Activated CD4-positive, alpha-beta T cell treated with anti-CD3 and anti-CD28 coated beads, Interleukin-2, Interleukin-6, amounts not matched to agents 100 ng/mL and 50 ng/mL, durations not matched to agents 16 hours and 8 hours (primary cell): ENCODE measurements around the gene MAP3K13.
"Not testable (repeated sequence)": the region's sequence is repeated elsewhere in the genome, so short reads cannot be mapped to it uniquely, and the experiment has no call there.

Experiments used
- DNase-seq: peaks from one replicate; pipeline ENCODE4 v3.0.0-alpha.2; 2020

The MAP3K13 gene

DNA sequence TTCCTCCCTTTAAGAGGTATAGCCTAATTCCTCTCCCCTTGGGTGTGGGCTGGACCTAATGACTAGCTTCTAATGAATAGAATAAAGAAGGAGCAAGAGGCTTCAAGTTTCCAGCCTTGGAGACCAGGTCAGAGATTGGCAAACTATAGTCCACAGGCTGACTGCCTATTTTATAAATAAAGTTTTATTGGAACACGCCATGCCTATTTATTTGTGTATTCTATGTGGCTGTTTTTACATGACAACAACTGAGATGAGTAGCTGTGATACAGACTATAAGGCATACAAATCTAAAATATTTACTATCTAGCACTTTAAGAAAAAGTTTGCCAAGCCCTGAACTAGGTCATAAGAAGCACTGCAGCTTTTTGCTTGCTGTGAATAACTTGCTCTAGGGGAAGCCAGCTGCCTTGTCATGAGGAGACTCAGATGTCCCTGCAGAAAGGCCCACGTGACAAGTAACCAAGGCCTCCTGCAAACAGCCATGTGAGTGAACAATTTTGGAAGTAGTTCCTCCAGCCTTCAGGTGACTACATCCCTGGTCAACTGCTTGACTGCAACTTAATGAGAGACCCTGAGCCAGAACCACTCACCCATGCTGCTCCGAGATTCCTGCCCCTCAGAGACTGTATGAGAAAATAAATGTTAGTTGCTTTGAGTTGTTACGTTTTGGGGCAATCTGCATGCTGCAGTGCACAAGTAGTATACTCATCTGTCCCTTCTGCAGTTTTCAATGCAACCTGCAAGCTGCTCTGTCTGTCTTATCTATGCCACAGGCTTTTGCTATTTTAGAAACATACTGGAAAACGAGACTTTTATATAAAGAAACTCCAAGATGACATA is 21.1 kb upstream of the MAP3K13 start:
- no peak for DNase-seq

DNA sequence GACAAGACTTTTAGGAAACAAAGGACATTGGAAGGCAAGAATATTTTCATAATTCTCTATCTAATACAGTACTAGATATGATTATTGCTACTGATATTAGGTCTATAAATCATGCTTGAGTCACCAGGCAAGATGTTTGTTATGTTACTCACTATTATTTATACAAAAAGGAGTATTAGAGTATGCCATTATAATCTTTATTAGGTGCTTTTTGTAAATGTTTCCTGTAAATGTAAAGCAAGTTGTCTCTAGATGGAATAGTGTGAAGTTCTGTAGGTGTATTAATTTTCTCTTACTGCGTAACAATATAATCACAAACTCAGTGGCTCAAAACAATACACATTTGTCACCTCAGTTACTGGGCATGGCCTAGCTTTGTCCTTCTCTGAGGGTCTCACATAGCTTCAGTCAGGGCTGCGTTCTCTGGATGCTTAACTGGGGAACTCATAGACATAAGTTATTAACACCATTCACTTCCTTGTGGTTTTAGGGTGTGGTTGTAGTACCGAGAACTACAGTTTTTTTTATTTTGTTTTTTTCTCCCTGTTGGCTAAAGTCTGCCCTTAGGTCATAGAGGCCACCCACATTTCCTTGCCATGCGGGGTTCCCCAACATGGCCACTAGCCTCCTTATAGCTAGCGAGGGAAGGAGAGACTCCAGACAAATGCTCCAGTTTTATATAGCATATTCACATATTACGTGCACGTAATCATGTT is 20.3 kb upstream of the MAP3K13 start:
- DNase-seq = no peak

DNA sequence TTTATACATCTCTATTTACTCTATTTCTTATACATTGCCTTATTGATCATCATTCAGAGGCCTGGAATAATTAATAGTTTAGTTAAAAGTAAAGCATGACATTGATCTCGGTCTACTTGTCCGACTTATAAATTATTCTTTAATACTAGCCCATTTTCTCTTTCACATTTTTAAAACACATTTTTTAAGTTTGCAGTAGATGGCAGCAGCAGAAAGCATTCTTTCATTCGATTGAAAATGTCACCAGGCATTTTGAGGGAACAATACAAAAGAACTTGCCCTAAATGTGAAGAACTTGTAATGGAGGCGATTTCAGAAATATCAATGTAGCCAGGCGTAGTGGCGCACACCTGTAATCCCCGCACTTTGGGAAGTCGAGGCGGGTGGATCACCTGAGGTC is 15.5 kb upstream of the MAP3K13 start:
- DNase-seq = no peak

DNA sequence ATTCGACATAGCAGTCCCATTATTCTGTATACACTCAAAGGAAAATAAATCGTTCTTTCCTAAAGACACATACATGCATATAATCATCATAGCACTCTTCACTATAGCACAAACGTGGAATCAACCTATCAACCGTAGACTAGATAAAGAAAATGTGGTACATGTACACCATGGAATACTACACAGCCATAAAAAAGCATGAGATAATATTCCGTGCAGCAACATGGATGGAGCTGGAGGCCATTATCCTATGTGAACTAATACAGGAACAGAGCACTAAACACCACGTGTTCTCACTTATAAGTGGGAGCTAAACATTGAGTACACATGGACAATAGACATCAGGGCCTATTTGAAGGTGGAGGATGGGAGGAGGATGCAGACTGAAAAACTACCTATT is 12.1 kb upstream of the MAP3K13 start:
- DNase-seq = no peak

DNA sequence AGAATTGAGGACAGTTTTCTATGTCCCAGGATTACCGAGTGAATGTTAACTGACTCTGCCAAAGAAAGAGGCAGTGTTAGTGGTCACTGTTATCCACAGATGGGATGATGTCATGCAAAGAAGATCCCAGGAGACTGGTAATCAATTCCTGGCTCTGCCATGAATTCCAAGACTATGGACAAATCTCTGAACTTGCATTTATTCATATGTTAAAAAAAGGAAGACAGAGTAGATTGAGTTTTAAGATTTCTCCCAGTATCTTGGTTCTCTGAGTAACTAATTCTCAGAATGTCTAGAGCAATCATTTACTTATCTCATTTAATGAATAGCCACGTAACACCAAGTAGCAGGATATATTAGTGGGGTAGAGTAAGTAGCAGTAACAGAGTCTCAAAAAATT is 11.5 kb upstream of the MAP3K13 start:
- no peak for DNase-seq

DNA sequence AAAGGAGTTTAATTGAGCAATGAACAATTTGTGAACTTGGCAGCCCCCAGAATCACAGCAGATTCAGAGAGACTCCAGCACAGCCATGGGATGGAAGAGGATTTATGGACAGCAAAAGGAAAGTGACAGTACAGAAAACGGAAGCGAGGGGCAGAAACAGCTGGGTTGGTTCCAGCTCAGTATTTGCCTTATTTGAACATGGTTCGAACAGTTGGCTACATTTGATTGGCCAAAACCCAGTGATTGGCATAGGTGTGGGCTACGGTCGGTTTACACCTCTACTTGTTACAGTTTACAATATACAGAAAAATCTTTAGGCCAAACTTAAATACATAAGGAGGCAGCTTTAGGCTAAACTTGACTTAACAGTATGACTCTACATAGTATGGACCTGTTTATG is 9.7 kb upstream of the MAP3K13 start:
- no peak for DNase-seq

DNA sequence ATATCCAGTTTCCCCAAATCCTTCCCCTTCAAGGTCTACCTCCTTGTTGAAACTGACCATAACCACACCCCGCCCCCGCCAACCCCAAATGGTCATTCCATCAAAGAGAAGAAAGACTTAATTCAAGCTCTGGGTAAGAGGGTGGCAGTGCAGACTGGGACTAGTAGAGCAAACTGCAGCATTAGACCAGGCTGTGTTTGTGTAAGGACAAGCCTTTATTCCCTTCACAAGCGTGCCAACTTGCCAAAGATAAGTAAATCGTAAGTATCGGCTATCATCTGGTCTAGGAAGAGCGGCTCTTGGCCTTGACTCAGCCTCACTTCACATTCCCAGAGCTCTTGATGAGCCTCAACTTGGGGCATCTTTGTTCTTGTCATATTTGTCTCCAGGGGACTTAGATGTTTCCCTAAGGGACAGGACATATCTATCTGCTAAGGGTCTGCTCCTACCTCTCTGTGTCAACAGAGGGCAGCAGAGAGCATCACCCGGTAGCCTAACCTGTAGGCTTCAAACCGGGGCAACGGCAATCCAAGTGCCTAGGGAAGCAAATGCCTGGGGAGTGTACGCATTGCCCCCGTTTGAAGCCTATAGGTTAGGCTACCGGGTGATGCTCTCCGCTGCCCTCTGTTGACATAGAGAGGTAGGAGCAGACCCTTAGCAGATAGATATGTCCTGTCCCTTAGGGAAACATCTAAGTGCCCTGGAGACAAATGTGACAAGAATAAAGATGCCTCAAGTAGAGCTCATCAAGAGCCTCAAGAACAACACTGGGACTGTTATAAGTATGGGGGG is 8.9 kb upstream of the MAP3K13 start:
- peak; percentile 89 for DNase-seq

DNA sequence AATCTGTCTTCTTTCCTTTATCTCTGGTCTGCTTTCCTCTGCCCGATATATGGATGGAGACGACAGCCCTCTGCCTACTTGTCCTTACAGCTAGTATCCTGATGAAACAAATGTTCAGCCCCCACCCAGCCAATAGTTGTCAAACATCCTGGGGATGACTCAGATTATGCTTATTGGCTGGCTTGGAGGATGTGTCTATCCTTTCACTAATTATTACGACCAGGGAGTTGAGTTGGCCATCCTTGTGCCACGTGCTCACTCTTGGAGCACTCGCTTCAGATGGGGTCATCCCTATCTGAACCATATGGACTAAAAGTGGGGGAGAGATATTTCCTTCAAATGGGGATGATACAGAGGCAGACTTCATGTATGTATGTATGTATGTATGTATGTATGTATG is 6.4 kb upstream of the MAP3K13 start:
- no peak for DNase-seq

DNA sequence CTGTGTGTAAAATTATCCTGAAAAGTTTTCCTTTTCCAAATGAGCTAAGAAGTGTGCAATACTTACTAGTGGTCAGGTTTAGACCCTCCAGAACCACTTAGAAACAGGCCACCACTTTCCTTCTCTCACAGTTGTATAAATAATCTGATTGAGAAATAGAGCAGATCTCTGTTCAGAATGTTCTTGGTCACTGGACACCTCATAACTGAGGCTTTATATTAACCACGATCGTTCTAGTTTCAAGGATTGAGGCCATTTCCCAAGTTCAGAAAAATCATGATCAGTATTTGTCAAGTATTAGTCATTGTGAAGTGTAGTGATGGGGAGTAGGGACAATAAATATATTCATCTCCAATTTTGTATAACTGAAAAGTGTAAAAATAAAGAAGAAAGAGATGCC is 1.0 kb upstream of the MAP3K13 start:
- DNase-seq = no peak

DNA sequence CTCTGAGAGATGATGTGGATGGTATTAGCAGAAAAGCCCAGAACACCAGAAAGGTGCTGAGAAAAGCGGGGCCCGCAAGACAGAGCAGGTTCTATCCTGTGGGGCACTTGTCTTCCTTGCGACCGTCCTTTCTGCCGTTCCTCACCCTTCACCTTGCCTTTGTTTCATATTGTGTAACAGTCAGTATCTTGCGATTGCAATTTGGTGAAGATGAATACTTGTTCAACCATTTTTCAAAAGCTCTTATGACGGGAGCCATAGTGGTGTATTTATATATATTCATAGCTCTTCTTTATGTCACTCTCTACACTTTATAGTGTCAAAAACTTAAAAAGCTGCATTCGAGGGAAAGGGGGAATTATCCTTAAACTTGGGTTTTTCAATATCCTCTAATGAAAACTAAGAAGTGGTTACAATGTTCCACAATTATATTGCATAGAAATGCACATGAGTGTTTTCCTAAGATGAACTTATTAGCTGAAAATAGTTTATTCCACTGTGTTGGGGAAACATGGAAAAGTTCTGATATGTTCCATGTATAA is 797 bp downstream of the MAP3K13 start:
- DNase-seq = no peak

DNA sequence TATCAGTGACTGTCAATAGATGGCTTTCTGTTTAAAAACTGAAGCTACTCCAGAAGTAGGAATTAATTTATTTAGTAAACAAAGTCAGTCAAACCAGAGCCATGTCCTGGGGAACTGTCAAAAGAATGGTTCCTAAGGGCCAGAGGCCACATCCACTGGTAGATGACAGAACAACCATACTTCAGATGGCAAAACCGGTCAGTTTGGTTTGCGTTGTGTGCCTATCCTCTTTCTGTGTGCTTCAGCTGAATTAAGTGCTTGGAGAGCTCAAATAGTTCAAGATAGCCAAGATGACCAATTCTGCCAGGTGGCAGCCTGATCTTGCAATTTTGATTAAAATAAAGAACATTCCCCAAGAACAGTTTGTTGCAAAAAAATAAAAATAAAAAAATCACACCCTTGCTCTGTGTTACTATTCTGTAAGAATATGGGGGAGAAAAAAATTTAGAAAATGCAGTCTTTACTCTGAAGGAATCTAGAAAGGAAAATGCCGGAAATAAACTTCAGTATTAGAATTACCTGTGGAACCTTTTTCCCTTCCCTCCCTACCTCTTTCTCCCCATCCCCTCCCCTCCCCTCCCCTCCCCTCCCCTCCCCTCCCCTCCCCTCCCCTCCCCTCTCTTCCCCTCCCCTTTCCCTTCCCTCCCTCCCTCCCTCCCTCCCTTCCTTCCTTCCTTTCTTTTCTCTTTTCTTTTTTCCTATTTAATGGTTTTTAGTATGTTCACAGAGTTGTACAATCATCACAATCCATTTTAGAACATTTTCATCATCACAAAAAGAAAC is 2.5 kb downstream of the MAP3K13 start:
- DNase-seq = no peak

DNA sequence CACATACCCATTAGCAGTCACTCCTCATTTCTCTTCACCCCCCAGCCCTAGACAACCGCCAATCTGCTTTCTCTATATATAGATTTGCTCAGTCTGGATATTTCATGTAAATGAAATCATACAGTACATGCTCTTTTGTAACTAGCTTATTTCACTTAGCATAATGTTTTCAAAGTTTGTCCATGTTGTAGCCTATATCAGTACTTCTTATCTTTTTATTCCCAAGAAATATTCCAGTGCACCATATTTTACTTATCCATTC is 3.1 kb downstream of the MAP3K13 start:
- no peak for DNase-seq

DNA sequence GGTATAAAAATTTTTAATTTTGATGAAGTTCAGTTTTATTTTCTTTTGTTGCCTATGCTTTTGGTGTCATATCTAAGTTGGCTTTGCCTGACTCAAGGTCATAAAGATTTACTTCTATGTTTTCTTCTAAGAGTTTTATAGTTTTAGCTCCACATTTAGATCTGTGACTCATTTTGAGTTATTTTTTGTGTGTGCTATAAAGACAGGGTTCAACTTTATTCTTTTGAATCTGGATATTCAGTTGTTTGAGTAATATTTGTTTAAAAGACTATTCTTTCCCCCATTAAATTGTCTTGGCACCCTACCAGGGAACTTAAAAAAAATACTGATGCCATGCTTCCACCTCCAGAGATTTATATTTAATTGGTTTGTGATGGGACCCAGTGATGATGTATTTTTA is 4.0 kb downstream of the MAP3K13 start:
- no peak for DNase-seq

DNA sequence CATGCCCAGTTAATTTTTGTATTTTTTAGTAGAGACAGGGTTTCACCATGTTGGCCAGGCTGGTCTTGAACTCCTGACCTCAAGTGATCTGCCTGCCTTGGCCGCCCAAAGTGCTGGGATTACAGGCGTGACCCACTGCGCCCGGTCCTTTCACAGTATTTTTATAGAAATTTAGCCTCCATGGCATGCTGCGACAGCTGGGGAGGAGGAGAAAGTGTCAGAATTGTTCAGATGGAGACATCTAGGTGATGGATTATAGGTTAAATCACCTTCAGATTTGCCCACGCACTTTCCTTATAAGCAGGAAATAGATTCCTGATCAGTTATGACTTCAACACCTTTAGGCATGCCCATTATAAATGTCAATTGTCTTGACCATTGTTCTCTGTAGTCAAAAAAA is 7.4 kb downstream of the MAP3K13 start:
- not testable (repeated sequence) for DNase-seq

DNA sequence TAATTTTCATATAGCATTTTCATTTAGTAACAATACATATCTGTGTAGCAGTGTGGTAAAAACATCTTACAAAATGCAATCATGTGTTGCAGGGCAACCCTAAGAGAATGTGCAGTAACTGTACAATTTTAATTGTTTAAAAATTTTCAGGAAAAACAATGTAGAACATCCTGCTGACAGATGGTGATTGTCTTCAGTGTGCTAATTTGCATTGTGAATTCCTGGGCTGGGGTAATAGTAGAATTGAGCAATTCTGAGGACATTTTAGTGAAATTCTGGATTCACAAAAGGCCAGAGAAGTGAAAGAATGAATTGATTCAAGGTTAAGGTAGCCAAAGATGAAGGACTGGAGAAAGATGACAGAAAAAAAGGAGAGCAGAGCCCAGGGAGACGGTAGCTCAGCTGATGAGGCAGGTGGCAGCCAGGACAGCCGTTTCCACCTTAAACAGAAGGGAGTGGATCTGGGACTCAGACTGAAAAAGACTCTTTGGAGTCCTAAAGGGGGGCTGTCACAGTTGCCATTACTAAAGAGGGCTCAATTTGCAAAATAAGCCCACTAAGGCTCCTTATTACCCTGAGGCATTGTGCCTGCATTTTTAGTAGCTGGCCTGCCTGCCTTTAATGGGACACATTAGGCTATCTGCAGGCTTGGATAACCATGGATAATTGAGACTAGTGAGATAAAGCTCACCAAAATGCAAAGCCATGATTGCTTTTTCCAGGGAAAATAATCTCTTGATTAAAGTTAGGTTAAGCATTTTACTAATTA is 8.6 kb downstream of the MAP3K13 start:
- DNase-seq = no peak

DNA sequence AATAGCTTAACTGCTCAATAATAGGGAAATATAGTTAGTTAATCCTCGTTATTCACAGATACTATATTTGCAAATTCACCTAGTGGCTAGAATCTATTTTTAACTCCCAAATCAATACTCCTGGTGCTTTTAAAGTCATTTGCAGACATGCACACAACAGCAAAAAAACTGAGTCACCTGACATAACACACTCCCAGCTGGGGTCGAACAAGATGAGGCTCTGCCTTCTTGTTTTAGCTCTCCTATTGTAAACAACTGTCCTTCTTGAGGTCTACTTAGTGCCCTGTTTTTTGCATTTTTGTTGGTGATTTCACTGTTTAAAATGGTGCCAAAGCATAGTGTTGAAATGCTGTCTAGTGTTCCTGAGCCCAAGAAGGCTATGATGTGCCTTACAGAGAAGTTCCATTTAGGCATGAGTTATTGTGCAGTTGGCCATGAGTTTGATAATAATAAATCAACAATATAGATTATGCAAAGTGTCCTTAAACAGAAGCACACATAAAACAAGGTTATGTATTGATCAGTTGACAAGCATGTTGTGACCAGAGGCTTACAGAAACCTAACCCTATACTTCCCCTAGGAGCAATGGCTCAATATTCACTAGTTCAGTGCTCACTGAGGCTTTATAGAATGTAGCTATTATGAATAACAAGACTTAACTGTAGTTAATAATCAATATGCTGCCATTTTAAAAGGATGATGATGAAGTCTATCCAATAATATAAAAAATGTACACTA is 18.6 kb downstream of the MAP3K13 start:
- DNase-seq = no peak

DNA sequence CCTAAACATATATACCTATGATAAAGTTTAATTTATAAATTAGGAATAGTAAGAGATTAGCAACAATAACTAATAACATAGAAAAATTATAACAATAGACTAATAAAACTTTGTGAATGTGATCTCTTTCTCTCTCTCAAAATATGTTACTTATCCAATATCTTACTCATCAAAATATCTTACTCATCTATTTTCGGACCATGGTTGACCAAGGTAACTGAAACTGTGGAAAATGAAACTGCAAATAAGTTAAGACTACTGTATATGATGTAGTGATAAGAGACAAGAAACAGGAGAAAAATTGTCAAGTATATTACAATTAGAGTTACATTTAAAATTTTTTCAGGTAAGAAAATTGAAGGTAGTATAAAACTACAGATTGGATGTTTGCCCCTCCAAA is 19.2 kb downstream of the MAP3K13 start:
- no peak for DNase-seq

DNA sequence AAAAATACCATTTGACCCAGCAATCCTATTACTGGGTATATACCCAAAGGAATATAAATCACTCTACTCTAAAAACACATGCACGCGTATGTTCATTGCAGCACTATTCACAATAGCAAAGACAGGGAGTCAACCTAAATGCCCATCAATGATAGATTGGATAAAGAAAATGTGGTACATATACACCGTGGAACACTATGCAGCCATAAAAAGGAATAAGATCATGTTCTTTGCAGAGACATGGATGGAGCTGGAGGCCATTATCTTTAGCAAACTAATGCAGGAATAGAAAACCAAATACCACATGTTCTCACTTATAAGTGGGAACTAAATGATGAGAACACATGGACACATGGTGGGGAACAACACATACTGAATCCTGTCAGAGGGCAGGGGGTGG is 23.6 kb downstream of the MAP3K13 start:
- DNase-seq = not testable (repeated sequence)

DNA sequence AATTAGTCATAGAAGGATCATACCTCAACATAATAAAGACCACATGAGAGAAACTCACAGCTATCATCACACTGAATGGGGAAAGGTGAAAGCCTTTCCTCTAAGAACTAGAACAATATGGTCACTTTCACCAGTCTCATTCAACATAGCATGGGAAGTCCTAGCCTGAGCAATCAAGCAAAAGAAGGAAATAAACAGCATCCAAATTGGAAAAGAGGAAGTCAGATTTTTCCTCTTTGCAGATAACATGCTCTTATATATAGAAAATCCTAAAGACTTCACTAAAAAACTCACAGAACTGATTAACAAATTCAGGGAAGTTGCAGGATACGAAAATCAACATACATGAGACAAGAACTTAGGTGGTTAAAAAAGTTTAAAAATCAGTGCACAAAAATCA is 24.7 kb downstream of the MAP3K13 start:
- no peak for DNase-seq

DNA sequence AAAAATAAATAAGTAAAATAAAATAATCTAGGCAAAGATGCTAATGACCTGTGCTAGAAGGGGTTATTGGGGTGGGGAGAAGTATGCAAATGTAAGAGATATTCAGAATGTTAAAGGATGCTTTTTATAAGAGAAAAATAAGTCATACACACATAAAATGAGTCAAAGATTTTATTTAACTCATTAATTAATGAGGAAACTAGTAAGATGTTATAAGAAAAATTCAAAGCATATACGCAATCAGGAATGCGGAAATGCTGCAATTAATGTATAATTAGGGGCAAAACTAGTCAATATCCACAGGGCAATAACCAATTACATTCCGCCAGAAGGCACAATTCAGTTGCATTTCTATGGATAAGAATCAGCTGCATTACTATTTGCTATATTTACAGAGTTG is 30.1 kb downstream of the MAP3K13 start:
- no peak for DNase-seq

DNA sequence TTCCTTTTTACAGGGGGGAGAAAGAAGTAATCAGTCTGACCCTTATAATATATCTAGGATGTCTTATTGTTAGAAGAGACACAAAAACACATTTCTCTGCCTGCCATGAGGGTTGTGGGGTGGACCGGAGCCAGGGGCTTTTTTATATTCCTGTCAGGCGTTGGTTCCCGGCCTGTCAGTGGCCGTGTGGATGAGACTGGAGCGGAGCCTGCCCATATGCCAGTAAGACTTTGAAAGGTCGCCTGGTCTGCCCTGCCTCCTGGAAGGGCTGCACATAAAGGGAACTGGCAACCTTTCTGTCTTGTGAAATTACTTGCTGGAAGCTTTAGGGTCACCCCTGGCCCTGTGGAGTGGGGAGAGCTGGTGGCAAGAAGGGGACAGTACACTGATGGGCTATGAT is 34.7 kb downstream of the MAP3K13 start:
- no peak for DNase-seq
